IPS-18a (cell line): Measurements from ENCODE around the gene BAZ2B.

Experiments
- H3K27ac ChIP-seq: one replicate; pipeline ENCODE4 v1.5.1; 2013; ENCODE audit warnings: low read length
- H3K27me3 ChIP-seq: one replicate; pipeline ENCODE4 v1.6.1; 2013; ENCODE audit warnings: mild to moderate bottlenecking, low read length; ENCODE audit not compliant: control insufficient read depth, insufficient read depth
- H3K36me3 ChIP-seq: one replicate; pipeline ENCODE4 v1.6.1; 2013; ENCODE audit warnings: low read depth, low read length; ENCODE audit not compliant: control insufficient read depth
- H3K4me1 ChIP-seq: one replicate; pipeline ENCODE4 v1.6.1; 2013; ENCODE audit warnings: low read depth, low read length; ENCODE audit not compliant: control insufficient read depth
- H3K4me3 ChIP-seq: one replicate; pipeline ENCODE4 v1.5.1; 2013; ENCODE audit warnings: low read length
- H3K9ac ChIP-seq: one replicate; pipeline ENCODE4 v1.6.1; 2013; ENCODE audit warnings: mild to moderate bottlenecking, low read length, moderate library complexity
- H3K9me3 ChIP-seq: one replicate; pipeline ENCODE4 v1.6.1; 2013; ENCODE audit warnings: low read depth, low read length; ENCODE audit not compliant: control insufficient read depth

The BAZ2B gene

DNA sequence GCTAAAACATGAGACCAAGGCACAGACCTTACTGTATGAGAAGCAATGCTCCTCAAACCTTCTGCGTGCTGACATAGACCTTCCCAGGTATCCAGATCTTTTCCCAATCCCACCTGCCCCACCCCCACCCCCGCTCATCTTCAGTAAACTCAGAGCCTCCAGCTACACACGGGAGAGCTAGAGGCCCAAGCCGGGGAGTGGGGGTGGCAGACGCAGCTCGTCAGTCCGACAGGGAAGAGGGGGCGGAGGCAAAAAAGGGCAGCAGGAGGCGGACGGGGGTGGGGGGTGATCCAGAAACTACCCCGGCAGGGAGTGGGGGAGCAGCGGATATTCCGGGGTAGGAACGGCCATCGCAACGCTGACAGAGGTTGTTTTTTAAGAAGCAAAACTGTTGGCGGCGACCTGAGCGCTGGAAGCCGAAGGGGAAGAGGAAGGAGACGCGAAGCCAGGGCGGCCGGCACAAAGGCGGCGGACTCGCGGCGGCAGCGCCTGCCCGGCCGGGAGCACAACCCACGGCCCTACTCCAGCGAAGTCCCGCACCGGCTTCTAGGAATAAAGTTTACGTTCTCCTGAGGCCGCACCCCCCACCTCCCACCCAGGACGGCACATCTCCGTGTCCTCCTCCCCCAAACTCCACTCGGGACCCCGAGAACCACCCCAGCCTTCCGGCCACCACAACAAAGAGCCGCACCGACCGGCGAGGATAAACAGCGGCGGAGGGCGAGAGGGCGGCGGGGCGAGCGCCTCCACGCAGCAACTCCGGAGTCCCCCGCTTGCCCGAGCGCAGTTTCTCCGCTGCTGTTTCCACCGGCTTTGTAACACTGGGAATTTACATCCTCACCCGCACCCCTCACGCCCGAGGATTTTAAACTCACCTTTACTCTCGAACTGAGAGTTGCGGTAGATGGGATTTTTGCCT, 722 bp downstream of the BAZ2B start:
- H3K27ac ChIP-seq: peak overlapping the region; percentile 97

DNA sequence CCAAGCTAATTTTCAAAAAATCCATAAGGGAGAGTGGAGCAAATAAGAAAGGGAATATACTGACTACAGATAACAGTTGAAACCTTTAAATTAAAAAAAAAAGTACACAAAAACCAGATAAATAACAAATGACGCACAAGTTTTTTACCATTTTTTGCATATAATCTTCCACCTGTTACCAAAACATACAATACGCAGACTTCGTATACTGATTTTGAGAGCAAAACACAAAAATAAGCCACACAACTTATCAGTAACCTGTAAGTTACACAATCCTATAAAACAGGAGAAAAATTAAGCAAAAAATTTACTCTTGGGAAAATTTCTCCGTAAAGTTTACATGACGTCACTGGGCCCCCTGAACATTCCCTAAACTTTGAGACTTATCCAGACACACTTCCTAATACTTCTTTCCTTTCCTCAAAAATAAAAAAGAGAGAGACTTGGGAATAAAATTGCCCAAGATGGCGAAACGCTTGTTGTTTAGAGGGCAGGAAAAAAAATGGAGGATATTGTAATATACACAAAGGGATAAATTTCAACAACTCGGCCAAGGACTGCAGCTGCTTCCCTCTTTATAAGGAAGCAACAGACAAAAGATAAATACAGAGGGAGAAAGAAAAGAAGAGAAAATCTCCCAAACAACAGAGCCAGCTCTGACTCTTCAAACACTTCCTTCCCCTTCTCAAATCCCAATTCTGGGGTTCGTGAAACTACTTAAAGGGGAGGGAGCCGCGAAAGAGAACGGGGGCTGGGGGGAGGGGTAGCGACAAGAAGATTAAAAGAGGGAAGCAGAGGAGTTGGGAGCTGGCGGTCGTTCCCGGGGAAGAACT, 1.6 kb downstream of the BAZ2B start:
- Histone ChIP-seq H3K27ac (peak overlapping the region; percentile 97), H3K9ac (peak overlapping the region; percentile 100), H3K36me3 (no peaks in the 10 kb centered on the region)

More for the DNA sequence above, 722 bp downstream of the BAZ2B start:
- peaks cover 42% of the 10 kb centered on the region for H3K4me1 ChIP-seq
- H3K4me3 ChIP-seq: peak overlapping the region; percentile 99
- H3K36me3 ChIP-seq: no peaks in the 10 kb centered on the region
- peak overlapping the region; percentile 100 for H3K9ac ChIP-seq
- H3K27me3 ChIP-seq: no peaks in the 10 kb centered on the region
- H3K9me3 ChIP-seq: no peaks in the 10 kb centered on the region

GRCh38 chr2:159613651-159614285, 2.6 kb downstream of the BAZ2B start:
- Histone ChIP-seq H3K9me3 (no peaks in the 10 kb centered on the region), H3K4me1 (peaks cover 40% of the 10 kb centered on the region), H3K9ac (peak overlapping the region; percentile 100), H3K36me3 (no peaks in the 10 kb centered on the region), H3K27ac (peak overlapping the region; percentile 92), H3K27me3 (no peaks in the 10 kb centered on the region), H3K4me3 (peak overlapping the region; percentile 99)

More for the DNA sequence above, 1.6 kb downstream of the BAZ2B start:
- Histone ChIP-seq H3K4me1 (peaks cover 41% of the 10 kb centered on the region), H3K4me3 (peak overlapping the region; percentile 99), H3K9me3 (no peaks in the 10 kb centered on the region), H3K27me3 (no peaks in the 10 kb centered on the region)

GRCh38 chr2:159613091-159613490, 3.3 kb downstream of the BAZ2B start:
- H3K4me3 ChIP-seq: peak overlapping the region; percentile 99
- H3K9me3 ChIP-seq: no peaks in the 10 kb centered on the region
- H3K36me3 ChIP-seq: no peaks in the 10 kb centered on the region
- H3K27me3 ChIP-seq: no peaks in the 10 kb centered on the region
- no peak overlapping the region for H3K9ac ChIP-seq
- peaks cover 36% of the 10 kb centered on the region for H3K4me1 ChIP-seq
- H3K27ac ChIP-seq: no peak overlapping the region

DNA sequence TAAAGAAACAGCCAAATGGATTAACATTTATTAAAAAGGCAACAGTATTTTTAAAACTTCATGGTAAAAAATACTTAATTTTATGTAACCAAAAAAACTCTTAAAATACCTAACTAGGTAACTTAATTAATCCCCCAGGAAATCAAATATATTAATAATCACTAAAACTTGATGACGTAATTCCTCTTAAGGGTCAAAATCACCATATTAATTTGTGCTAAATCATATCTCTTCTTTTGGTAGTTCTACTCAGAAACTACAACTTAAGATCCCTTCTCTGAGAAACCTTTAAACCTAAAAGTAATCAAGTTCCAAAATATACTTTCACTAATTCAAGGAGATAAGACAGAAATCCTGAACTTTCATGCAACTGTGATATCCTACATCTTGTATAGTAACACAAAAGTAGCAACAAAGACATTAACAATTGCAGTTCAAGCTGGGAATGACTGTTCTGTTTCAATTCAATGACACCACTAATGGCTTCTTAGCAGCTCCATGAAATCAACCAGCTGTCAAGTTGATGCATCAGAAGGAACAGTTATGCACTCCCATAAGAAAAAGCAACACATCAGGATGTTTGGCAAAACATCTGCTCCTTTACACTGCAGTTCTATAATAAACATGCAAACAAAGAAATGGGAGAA, 4.0 kb downstream of the BAZ2B start:
- Histone ChIP-seq H3K4me3 (peak overlapping the region; percentile 99), H3K4me1 (peaks cover 33% of the 10 kb centered on the region), H3K27ac (no peak overlapping the region)

DNA sequence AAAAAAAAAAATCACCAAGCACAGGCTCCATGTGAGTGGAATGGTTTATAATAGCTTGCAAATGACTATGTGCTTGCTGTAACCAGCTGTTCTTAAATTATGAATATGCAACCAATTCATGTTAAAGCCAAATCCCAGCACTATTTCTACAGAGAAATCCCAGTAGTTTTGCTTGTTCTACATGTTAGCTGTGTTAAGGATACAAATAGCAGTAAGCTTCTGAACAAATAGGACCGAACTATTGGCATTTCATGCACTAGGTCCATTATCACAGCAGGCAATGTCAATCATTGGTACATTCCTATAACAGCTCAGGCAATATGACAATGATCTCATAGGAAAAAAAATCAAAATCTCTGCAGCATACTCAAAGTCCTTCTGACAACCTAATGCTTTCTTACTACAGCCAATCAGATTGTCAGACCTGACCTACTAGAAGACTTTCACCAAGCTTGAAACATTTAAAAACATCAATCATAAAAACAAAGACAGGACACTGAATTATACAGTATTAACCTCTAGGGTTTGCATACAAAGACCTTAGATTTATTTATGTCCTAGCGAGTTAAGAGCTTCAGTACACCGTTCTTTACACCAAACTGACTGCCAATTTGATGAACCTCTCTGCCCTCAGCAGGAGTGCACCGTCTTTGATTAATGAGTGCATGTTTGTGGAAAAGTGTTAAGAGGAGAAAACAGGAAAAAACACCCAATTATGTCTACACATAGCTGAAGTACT, 6.4 kb downstream of the BAZ2B start:
- H3K9ac ChIP-seq: no peak overlapping the region
- H3K4me3 ChIP-seq: no peak overlapping the region
- no peaks in the 10 kb centered on the region for H3K36me3 ChIP-seq
- peaks cover 41% of the 10 kb centered on the region for H3K4me1 ChIP-seq
- H3K9me3 ChIP-seq: no peaks in the 10 kb centered on the region
- no peak overlapping the region for H3K27ac ChIP-seq
- no peaks in the 10 kb centered on the region for H3K27me3 ChIP-seq

More for the DNA sequence above, 4.0 kb downstream of the BAZ2B start:
- Histone ChIP-seq H3K27me3 (no peaks in the 10 kb centered on the region), H3K9ac (peak overlapping the region; percentile 34), H3K36me3 (no peaks in the 10 kb centered on the region), H3K9me3 (no peaks in the 10 kb centered on the region)

GRCh38 chr2:159608723-159609308, 7.5 kb downstream of the BAZ2B start:
- H3K4me3 ChIP-seq: no peak overlapping the region
- H3K9ac ChIP-seq: no peak overlapping the region
- H3K4me1 ChIP-seq: peaks cover 40% of the 10 kb centered on the region
- H3K9me3 ChIP-seq: no peaks in the 10 kb centered on the region
- H3K27ac ChIP-seq: no peak overlapping the region
- H3K36me3 ChIP-seq: no peaks in the 10 kb centered on the region
- H3K27me3 ChIP-seq: no peaks in the 10 kb centered on the region

GRCh38 chr2:159608108-159608507, 8.2 kb downstream of the BAZ2B start:
- Histone ChIP-seq H3K4me1 (peaks cover 33% of the 10 kb centered on the region), H3K9ac (no peak overlapping the region), H3K27ac (no peak overlapping the region), H3K4me3 (no peak overlapping the region), H3K27me3 (no peaks in the 10 kb centered on the region), H3K36me3 (no peaks in the 10 kb centered on the region), H3K9me3 (no peaks in the 10 kb centered on the region)

DNA sequence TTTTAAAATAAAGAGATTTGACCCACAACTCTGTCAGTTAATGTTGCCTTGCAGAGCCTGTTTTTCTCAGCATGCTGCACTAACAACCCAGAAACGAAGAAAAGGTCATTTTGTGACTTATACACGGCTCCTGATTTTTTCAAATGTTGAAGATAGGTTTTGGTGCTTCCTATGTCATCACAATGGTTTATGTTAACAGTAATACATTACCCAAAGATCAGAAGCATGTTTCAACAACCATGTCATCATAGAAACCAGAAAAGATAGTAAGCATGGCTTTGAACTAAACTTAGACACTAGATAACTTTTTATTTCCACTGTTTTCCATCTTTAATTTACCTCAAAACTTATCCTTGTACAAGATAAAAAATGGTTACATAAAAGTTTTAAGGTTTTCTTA, 10.1 kb downstream of the BAZ2B start:
- no peaks in the 10 kb centered on the region for H3K27me3 ChIP-seq
- H3K4me1 ChIP-seq: peaks cover 24% of the 10 kb centered on the region
- no peaks in the 10 kb centered on the region for H3K9me3 ChIP-seq
- no peak overlapping the region for H3K27ac ChIP-seq
- H3K4me3 ChIP-seq: no peak overlapping the region
- H3K36me3 ChIP-seq: no peaks in the 10 kb centered on the region
- H3K9ac ChIP-seq: no peak overlapping the region

DNA sequence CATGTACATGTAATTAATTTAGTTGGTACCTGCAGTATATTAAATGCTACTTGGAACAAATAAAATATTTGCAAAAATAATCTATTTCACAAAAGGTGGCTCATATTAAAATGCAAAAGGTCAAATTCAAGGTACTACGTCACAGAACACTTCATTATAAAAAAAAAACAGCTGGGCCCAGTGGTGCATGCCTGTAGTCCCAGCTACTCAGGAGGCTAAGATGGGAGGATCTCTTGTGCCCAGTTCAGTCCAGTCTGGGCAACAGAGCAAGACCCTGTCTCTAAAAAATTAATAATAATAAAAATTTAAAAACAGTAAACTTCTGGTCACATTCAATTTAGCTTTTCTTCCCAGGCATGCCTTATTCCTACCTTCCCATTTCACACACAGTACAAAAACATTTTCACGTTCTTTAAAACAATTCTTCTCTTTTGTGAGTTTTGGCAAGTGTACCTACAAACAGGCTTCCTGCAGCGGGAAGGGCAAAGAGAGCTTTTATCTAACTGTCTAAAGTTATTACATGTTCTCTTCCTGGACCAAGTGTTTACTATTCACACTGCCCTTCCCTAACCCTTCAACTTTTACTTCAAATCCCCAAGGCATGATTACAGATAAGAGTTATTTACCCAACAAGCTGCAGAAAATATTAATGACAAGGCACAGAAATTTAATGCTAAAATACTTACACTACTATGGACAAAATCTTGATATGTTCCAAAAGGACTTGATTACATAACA, 10.7 kb downstream of the BAZ2B start:
- H3K4me3 ChIP-seq: no peak overlapping the region
- H3K36me3 ChIP-seq: no peaks in the 10 kb centered on the region
- peaks cover 20% of the 10 kb centered on the region for H3K4me1 ChIP-seq
- H3K27me3 ChIP-seq: no peaks in the 10 kb centered on the region
- no peaks in the 10 kb centered on the region for H3K9me3 ChIP-seq
- H3K9ac ChIP-seq: no peak overlapping the region
- no peak overlapping the region for H3K27ac ChIP-seq
